T-helper 2 cell treated with Interferon-gamma antibody and Interleukin-4, amounts not matched to agents 5 μg/mL and 100 μg/mL, for 36 hours (primary cell): Measurements from ENCODE around the gene HOXD9.

Experiments
- DNase-seq: peaks from one replicate; pipeline ENCODE4 v3.0.0; 2021; ENCODE audit warnings: low spot score
- H3K27ac Mint-ChIP-seq: one replicate; pipeline ENCODE4 v1.8.0; 2021; ENCODE audit warnings: mild to moderate bottlenecking, mixed read lengths
- H3K27me3 Mint-ChIP-seq: one replicate; pipeline ENCODE4 v1.8.0; 2021; ENCODE audit warnings: low read depth, mixed read lengths
- H3K36me3 Mint-ChIP-seq: one replicate; pipeline ENCODE4 v1.8.0; 2021; ENCODE audit warnings: low read depth, mixed read lengths
- H3K4me1 Mint-ChIP-seq: one replicate; pipeline ENCODE4 v1.8.0; 2021; ENCODE audit warnings: low read depth, mixed read lengths
- H3K4me3 Mint-ChIP-seq: one replicate; pipeline ENCODE4 v1.8.0; 2022; ENCODE audit warnings: mild to moderate bottlenecking, moderate library complexity, mixed read lengths
- H3K9me3 Mint-ChIP-seq: one replicate; pipeline ENCODE4 v1.8.0; 2021; ENCODE audit warnings: mixed read lengths

HOXD9 gene

GRCh38 chr2:176106581-176107539 lies 15.7 kb upstream of the HOXD9 start, which contains the start of gene HOXD11:
TSS of gene HOXD11 (plus strand) at chr2:176107280. CDS start at chr2:176107356, 76 bp downstream.
- Mint-ChIP-seq H3K36me3 (peaks cover 3% of the 10 kb centered on the region), H3K4me3 (peak within 1 kb of the TSS; percentile 39), H3K9me3 (peaks cover 4% of the 10 kb centered on the region), H3K4me1 (peaks cover 5% of the 10 kb centered on the region), H3K27ac (peak within 1 kb of the TSS; percentile 90), H3K27me3 (peaks cover 84% of the 10 kb centered on the region)
- DNase-seq, result no peak

DNA sequence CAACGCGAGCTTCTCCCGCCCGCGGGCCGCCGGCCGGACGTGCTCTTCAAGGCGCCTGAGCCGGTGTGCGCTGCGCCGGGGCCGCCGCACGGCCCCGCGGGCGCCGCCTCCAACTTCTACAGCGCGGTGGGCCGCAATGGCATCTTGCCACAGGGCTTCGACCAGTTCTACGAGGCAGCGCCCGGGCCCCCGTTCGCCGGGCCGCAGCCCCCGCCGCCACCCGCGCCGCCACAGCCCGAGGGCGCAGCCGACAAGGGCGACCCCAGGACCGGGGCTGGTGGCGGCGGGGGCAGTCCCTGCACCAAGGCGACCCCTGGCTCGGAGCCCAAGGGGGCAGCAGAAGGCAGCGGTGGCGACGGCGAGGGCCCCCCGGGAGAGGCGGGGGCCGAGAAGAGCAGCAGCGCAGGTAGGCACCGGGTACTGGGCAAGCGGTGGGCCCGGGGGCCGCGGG lies 14.8 kb upstream of the HOXD9 start:
- Mint-ChIP-seq H3K9me3 (peaks cover 4% of the 10 kb centered on the region), H3K36me3 (peaks cover 3% of the 10 kb centered on the region), H3K27ac (no peak overlapping the region), H3K27me3 (peaks cover 83% of the 10 kb centered on the region), H3K4me3 (no peak overlapping the region), H3K4me1 (peaks cover 5% of the 10 kb centered on the region)
- DNase-seq, result no peak

DNA sequence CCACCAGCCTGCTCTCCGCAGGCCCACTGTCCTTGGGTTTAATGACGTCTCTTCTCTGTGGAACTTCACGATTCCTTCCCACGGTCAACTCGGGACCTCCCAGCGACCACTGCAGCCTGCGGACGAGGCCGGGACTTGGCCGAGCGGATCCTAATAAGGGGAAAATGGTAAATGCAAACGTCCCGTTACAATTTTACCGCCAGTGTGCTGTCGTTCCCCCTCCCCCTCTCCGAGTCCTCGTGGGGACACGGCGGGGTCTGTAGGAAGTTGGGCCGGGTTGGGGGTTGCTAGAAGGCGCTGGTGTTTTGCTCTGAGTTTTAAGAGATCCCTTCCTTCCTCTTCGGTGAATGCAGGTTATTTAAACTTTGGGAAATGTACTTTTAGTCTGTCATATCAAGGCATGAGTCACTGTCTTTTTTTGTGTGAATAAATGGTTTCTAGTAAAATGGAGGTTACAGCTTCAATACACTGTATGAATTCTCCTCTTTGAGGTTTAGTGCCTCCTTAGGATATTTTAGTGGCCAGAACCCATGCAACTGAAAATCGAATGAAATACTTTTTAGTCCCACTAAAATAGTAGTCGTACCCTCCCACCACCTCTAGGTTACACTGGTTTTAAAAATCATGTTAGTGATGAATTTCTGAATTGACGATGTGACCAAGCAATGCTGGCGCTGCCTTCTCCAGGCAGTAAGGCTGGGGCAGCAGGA lies 13.2 kb upstream of the HOXD9 start:
- DNase-seq, result no peak
- peaks cover 3% of the 10 kb centered on the region for H3K36me3 Mint-ChIP-seq
- H3K27me3 Mint-ChIP-seq, result peaks cover 83% of the 10 kb centered on the region
- peak overlapping the region; percentile 65 for H3K27ac Mint-ChIP-seq
- H3K4me3 Mint-ChIP-seq, result no peak overlapping the region
- peaks cover 4% of the 10 kb centered on the region for H3K9me3 Mint-ChIP-seq
- peaks cover 5% of the 10 kb centered on the region for H3K4me1 Mint-ChIP-seq

DNA sequence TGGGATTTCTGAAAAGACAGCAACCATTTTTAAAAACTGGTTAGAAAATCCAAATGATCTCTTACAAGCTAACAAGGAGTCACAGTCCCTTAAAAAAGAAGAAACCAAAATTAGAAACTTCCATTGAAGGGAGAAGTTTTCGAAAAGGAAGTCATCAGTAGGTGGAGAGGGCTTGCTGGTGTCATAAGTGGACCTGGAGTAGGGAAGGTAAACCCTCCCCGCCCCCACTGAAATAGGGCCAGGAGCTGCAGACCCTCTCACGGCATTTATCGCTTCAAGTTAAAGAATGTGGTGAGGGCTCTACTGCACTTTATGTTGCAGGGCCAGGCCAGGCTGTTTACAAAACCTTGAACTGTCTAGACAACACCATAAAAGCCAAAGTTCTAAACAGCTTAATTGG lies 12.6 kb upstream of the HOXD9 start:
- no peak for DNase-seq
- Mint-ChIP-seq H3K9me3 (peaks cover 4% of the 10 kb centered on the region), H3K4me1 (peaks cover 5% of the 10 kb centered on the region), H3K36me3 (peaks cover 3% of the 10 kb centered on the region), H3K4me3 (no peak overlapping the region), H3K27ac (no peak overlapping the region), H3K27me3 (peaks cover 83% of the 10 kb centered on the region)

- no peak overlapping the region for H3K27ac Mint-ChIP-seq
- peaks cover 5% of the 10 kb centered on the region for H3K4me1 Mint-ChIP-seq
- peaks cover 81% of the 10 kb centered on the region for H3K27me3 Mint-ChIP-seq
- peaks cover 3% of the 10 kb centered on the region for H3K36me3 Mint-ChIP-seq
- H3K9me3 Mint-ChIP-seq, result peaks cover 4% of the 10 kb centered on the region
- no peak overlapping the region for H3K4me3 Mint-ChIP-seq
- no peak for DNase-seq
Observed at GRCh38 chr2:176110415-176111308, 11.9 kb upstream of the HOXD9 start.

DNA sequence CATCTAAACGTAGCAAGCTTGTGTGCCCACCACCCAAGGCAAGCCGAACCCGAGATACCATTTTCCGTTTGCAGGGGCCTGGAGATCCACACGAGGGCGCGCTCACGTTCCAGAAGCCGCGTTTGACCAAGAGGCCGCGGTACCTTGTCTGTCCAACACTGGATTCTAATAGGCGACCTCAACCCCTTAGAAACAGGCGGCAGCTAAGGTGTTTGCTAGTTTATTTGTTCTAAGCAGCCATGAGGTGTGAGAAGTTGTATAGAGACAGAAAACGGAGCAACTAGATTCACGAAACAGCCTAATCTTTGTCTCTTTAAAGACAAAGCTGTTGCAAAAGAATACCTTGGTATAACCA lies 11.2 kb upstream of the HOXD9 start:
- DNase-seq, result peak; percentile 23
- Mint-ChIP-seq H3K27me3 (peaks cover 80% of the 10 kb centered on the region), H3K27ac (no peak overlapping the region), H3K9me3 (peaks cover 4% of the 10 kb centered on the region), H3K36me3 (peaks cover 1% of the 10 kb centered on the region), H3K4me1 (peaks cover 2% of the 10 kb centered on the region), H3K4me3 (no peak overlapping the region)

- H3K27ac Mint-ChIP-seq, result no peak overlapping the region
- no peak overlapping the region for H3K4me3 Mint-ChIP-seq
- peaks cover 3% of the 10 kb centered on the region for H3K36me3 Mint-ChIP-seq
- peaks cover 4% of the 10 kb centered on the region for H3K9me3 Mint-ChIP-seq
- DNase-seq, result no peak
- H3K4me1 Mint-ChIP-seq, result peaks cover 1% of the 10 kb centered on the region
- H3K27me3 Mint-ChIP-seq, result peaks cover 84% of the 10 kb centered on the region
Observed at GRCh38 chr2:176111846-176112374, 10.6 kb upstream of the HOXD9 start.

DNA sequence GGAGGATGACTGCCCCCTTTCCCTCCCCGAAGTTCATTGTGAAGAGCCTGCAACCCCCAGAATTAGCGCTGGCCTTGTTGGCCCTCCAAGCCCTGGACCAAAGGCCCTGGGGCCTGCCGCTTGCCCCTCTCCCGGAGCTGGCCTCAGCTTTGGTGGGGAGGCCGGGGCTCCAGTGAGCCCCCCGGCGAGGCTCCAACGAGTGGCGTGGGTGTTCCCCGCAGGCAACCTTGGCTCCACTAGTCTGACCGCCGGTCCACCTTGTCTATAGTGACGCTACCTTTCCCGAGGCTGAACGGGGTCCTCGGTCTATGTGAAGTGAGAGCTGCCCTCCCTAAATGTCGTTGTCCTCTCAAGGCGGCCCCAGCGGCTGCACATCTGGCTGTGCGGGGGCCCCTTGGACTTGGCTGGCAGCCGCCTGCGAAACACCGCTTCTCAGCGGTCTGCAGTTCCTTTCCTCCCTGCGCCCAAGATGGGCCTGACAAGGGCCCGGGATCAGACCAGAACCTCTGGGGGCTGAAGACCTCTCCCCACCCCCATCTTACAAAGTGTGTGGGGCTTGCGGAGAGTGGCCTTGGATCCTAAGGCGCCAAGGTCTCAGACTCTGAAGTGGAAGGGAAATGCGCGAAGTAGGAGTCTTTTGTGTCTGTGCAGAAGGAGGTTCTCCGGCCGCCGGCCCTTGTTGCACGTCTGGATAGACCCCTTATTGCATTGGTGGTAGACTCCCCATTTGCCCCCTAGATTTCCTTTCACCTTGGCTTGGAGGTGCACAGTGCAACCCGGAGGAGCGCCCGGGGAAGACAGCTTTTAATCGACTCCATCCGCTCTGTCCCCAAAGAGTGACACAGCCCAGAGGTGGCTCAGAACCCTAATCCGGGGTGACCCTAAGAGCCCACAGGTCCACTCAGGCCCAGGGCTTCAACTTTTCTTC lies 9.9 kb upstream of the HOXD9 start:
- Mint-ChIP-seq H3K4me1 (peaks cover 1% of the 10 kb centered on the region), H3K27me3 (peaks cover 85% of the 10 kb centered on the region), H3K27ac (no peak overlapping the region), H3K36me3 (peaks cover 3% of the 10 kb centered on the region), H3K4me3 (no peak overlapping the region), H3K9me3 (peaks cover 4% of the 10 kb centered on the region)
- DNase-seq, result no peak

GRCh38 chr2:176114120-176114929 lies 8.2 kb upstream of the HOXD9 start:
- Mint-ChIP-seq H3K4me3 (no peak overlapping the region), H3K27ac (no peak overlapping the region)
- DNase-seq, result no peak

DNA sequence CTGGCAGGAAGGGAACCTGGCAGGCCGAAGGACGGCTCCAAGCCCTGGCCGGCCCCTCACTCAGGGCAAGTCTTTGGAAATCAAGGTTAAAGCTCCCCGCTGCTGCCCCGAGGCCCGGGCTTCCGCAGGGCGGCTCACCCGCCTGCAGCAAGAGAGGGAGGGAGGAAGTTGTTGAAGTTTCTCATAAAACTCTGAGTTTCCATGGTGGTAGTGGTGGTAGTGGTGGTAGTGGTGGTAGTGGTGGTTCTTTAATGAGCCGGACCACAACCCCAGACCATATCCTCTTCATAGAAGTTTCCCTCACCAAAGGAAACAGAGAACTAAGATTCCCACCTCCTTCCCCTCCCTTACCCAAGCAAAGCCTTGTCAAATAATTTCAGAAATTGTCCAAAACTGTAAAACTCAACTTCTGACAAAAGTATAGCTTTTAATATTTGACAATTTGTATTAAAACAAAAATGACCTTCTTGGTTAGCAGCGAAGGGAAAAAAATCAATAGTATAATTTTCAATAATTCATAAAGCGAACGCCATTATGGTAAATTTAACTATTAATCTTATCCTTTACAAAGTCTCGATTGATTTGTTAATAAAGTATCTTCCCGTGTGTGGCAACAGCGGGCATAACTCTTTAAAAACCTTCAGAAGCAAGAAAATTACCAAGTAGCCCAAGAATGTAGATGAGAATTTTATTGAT lies 7.4 kb upstream of the HOXD9 start:
- Mint-ChIP-seq H3K4me1 (peaks cover 3% of the 10 kb centered on the region), H3K4me3 (no peak overlapping the region), H3K27ac (no peak overlapping the region), H3K36me3 (peaks cover 3% of the 10 kb centered on the region), H3K27me3 (peaks cover 92% of the 10 kb centered on the region), H3K9me3 (no peaks in the 10 kb centered on the region)
- DNase-seq, result no peak

More at GRCh38 chr2:176114120-176114929, 8.2 kb upstream of the HOXD9 start:
- peaks cover 4% of the 10 kb centered on the region for H3K4me1 Mint-ChIP-seq
- peaks cover 92% of the 10 kb centered on the region for H3K27me3 Mint-ChIP-seq
- peaks cover 3% of the 10 kb centered on the region for H3K36me3 Mint-ChIP-seq
- H3K9me3 Mint-ChIP-seq, result peaks cover 2% of the 10 kb centered on the region

- Mint-ChIP-seq H3K27ac (peak within 1 kb of the TSS; percentile 21), H3K4me1 (peaks cover 3% of the 10 kb centered on the region), H3K9me3 (no peaks in the 10 kb centered on the region), H3K36me3 (peaks cover 3% of the 10 kb centered on the region), H3K4me3 (no peak within 1 kb of the TSS), H3K27me3 (peaks cover 93% of the 10 kb centered on the region)
- DNase-seq, result no peak
Observed at GRCh38 chr2:176115883-176116813, 6.4 kb upstream of the HOXD9 start, which contains the start of gene HOXD10. TSS of gene HOXD10 (plus strand) at chr2:176116778. CDS start at chr2:176116834, 56 bp downstream.
